Calu3 (cell line): ENCODE measurements around the gene PPHLN1. TPM values are rescaled to one million over a fixed set of nuclear protein-coding genes. Genes with fewer than 3 reads are reported as not detected.
A peak's percentile ranks its signal among the peaks of the same experiment; 100 is the strongest.

Experiments
- BruUV-seq: library from RNA; stranded (reverse); fragments of 400-500 nt; replicated peaks from 2 replicates; lab custom pipeline; 2021; lab: Mats Ljungman, UMichigan
- CTCF ChIA-PET: fragments of 300-600 bp; sonication (Branson Sonifier 250); formaldehyde crosslinking; loops from one replicate; lab custom pipeline; 2022; ENCODE audit warnings: antibody characterized with exemption; lab: Charles Lee
- DNase-seq: peaks from one replicate; pipeline ENCODE4 v3.0.0; 2022
- H3K27ac Mint-ChIP-seq: one replicate; pipeline ENCODE4 v1.8.0; 2022; ENCODE audit warnings: mixed read lengths; ENCODE audit not compliant: unreplicated experiment
- H3K27me3 Mint-ChIP-seq: one replicate; pipeline ENCODE4 v1.8.0; 2022; ENCODE audit warnings: mixed read lengths; ENCODE audit not compliant: unreplicated experiment
- H3K36me3 Mint-ChIP-seq: one replicate; pipeline ENCODE4 v1.8.0; 2022; ENCODE audit warnings: mild to moderate bottlenecking, moderate library complexity, mixed read lengths; ENCODE audit not compliant: insufficient read depth, unreplicated experiment
- H3K4me1 Mint-ChIP-seq: one replicate; pipeline ENCODE4 v1.8.0; 2022; ENCODE audit warnings: mild to moderate bottlenecking, low read depth, mixed read lengths; ENCODE audit not compliant: unreplicated experiment
- H3K4me3 Mint-ChIP-seq: one replicate; pipeline ENCODE4 v1.8.0; 2022; ENCODE audit warnings: mild to moderate bottlenecking, low read depth, moderate library complexity, mixed read lengths; ENCODE audit not compliant: unreplicated experiment
- H3K9me3 Mint-ChIP-seq: one replicate; pipeline ENCODE4 v1.8.0; 2022; ENCODE audit warnings: low read depth, mixed read lengths; ENCODE audit not compliant: unreplicated experiment
- intact Hi-C: fragments of 100-400 bp; cut with micrococcal nuclease; formaldehyde crosslinking; loops from one replicate; pipeline ENCODE4 v1.10.0; 2022; ENCODE audit not compliant: unreplicated experiment
- total RNA-seq: library from RNA; stranded (reverse); gene quantifications from 2 replicates; pipeline ENCODE4 v1.2.3, GENCODE V29; 2022
- TF ChIP-seq, protein P1 (sequence below): fragments of 200-600 bp; IDR thresholded peaks from one replicate; pipeline ENCODE4 v1.8.0; 2022; ENCODE audit warnings: antibody characterized with exemption; ENCODE audit not compliant: unreplicated experiment

PPHLN1 gene
- total RNA-seq, 1 experiment from 2014 or later: 41.5 TPM

DNA sequence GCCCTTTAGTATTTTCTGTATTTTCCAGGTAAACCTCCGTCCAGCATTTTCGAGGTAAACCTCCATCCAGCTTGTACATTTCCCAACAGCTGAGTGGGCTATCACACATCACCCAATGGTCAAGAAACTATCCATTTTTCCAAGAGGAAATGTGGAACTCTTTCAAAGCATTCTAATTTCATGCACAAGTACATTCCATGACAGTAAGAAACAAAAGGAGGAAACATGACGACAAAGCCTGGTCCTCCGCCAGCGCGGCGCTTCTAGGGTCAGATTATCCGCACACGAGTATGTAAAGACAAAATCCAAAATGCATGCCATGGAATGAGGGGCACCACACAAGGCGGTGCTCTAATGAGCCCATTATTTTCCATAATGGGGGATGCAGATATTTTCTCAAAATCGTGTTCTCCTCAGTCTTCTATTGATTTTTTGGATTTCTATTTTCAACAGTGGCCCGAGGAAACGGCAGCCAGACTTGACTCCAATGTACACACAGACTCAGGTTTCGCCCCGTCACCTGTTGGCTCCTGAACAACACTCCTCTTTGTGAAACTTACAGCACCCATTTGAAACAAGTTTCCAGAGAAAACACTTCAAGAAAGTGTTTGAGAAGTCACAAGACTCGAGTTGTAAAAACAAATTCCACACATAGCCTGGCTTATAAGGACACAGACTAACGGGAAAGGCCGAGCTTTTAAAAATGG is 156.2 kb downstream of the PPHLN1 start:
- intact Hi-C loops: loop anchor here (2.0 to 5.0 kb wide), 4 partner anchors 87 to 857 kb away; no protein-coding TSS in a partner anchor
- Mint-ChIP-seq H3K27me3 (no peaks in the 10 kb centered on the region), H3K4me3 (peak overlapping the region; percentile 96), H3K4me1 (peaks cover 9% of the 10 kb centered on the region), H3K36me3 (peaks cover 23% of the 10 kb centered on the region), H3K27ac (peak overlapping the region; percentile 66), H3K9me3 (no peaks in the 10 kb centered on the region)
- DNase-seq: peak; percentile 36
- BruUV-seq: TSS peak; percentile 45
- CTCF ChIA-PET: interaction anchor here (1.7 to 2.2 kb wide), 3 partner anchors 87 to 856 kb away, joined by 8 to 20 read pairs (median 9); no protein-coding TSS in a partner anchor
- TF ChIP-seq, protein P1, sequence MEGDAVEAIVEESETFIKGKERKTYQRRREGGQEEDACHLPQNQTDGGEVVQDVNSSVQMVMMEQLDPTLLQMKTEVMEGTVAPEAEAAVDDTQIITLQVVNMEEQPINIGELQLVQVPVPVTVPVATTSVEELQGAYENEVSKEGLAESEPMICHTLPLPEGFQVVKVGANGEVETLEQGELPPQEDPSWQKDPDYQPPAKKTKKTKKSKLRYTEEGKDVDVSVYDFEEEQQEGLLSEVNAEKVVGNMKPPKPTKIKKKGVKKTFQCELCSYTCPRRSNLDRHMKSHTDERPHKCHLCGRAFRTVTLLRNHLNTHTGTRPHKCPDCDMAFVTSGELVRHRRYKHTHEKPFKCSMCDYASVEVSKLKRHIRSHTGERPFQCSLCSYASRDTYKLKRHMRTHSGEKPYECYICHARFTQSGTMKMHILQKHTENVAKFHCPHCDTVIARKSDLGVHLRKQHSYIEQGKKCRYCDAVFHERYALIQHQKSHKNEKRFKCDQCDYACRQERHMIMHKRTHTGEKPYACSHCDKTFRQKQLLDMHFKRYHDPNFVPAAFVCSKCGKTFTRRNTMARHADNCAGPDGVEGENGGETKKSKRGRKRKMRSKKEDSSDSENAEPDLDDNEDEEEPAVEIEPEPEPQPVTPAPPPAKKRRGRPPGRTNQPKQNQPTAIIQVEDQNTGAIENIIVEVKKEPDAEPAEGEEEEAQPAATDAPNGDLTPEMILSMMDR: no peak

DNA sequence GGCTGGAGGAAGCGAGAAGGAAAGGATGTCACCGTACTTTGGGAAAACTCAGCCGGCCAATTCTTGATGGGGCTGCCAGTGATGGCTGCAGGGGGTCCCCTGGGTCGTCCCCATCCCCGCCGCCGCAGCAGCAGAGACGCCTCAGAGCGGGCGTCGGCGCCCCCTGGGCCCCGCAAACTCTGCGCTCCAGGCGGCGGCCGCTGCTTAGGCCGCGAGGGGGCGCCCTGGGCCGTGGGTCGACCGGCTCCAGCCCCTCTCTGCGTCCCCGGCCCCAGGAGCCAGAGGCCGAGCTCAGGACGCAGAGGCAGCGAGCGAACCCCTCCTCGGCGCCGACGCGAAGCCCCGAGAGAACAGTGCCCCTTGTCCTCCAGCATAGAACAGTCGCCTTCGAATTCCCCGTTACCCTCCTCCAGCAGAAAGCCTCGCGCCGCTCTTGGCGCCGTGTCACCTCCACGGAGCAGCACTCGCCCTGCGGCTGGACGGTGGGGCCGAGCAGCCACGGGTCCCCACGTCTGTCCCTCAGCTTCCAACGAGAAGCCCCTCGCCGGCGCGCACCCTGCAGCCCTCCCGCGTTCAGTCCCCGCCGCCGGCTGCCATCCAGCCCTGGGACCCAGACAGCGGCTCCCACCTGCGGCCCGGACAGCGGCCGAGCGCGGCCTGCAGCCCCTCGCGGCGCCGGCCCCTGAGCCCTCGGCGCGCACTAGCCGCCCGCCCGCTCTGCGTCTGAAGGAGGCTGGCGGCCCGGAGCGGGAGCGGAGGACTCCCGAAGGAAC is 157.0 kb downstream of the PPHLN1 start:
- H3K27ac Mint-ChIP-seq: peak overlapping the region; percentile 66
- H3K27me3 Mint-ChIP-seq: no peaks in the 10 kb centered on the region
- peak overlapping the region; percentile 96 for H3K4me3 Mint-ChIP-seq
- no peaks in the 10 kb centered on the region for H3K9me3 Mint-ChIP-seq
- DNase-seq: peak; percentile 86
- no TSS peak for BruUV-seq
- intact Hi-C loops: loop anchor here (2.0 to 5.0 kb wide), 4 partner anchors 86 to 856 kb away; no protein-coding TSS in a partner anchor
- peaks cover 9% of the 10 kb centered on the region for H3K4me1 Mint-ChIP-seq
- TF ChIP-seq, protein P1: peak; percentile 59
- CTCF ChIA-PET: interaction anchor here (0.7 to 2.2 kb wide), 5 partner anchors 87 to 1531 kb away, joined by 3 to 20 read pairs (median 8); no protein-coding TSS in a partner anchor
- H3K36me3 Mint-ChIP-seq: peaks cover 23% of the 10 kb centered on the region

DNA sequence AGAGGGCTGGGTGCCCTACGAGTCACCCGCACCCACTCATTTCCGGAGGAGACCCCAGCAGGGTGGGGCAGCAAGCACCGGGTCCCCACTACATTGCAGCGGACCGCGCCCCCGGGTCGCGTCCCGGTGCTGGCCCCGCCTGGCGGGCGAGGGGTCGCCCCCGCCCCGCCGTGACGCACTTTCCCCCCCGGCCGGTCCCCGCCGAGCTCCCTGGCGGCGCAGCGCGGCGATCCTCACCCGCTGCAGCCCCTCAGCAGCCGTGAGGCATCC is 157.5 kb downstream of the PPHLN1 start:
- H3K27ac Mint-ChIP-seq: peak overlapping the region; percentile 88
- no TSS peak for BruUV-seq
- no peaks in the 10 kb centered on the region for H3K9me3 Mint-ChIP-seq
- TF ChIP-seq, protein P1: no peak
- peak overlapping the region; percentile 96 for H3K4me3 Mint-ChIP-seq
- peaks cover 23% of the 10 kb centered on the region for H3K36me3 Mint-ChIP-seq
- DNase-seq: peak; percentile 39
- intact Hi-C loops: loop anchor here (2.0 to 5.0 kb wide), 4 partner anchors 85 to 855 kb away; no protein-coding TSS in a partner anchor
- CTCF ChIA-PET: interaction anchor here (0.7 to 2.2 kb wide), 5 partner anchors 86 to 1531 kb away, joined by 3 to 20 read pairs (median 8); no protein-coding TSS in a partner anchor
- H3K27me3 Mint-ChIP-seq: no peaks in the 10 kb centered on the region
- H3K4me1 Mint-ChIP-seq: peaks cover 9% of the 10 kb centered on the region

DNA sequence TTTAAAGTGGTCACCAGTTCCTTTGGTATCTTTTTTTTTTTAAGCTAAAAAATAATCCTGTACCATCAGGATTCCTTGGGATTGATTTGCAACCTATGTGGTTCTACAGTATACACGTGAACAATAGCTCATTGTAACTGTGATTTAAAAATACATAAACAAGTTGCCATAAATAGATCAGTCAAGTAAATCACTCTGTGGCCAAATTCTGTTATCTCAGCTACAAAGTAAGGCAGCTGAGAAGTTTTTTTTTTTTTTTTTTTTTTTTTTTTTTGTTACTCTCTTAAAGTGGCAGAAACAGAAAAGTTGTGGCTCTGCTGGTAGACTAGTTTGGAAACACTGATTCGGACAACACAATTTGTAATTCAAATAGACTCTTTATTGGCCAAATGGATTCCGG is 159.0 kb downstream of the PPHLN1 start:
- CTCF ChIA-PET: interaction anchor here (0.5 to 1.4 kb wide), 4 partner anchors 62 to 854 kb away, joined by 3 to 5 read pairs (median 4); no protein-coding TSS in a partner anchor
- BruUV-seq: no TSS peak
- no peaks in the 10 kb centered on the region for H3K9me3 Mint-ChIP-seq
- no peak overlapping the region for H3K27ac Mint-ChIP-seq
- no peak for DNase-seq
- peaks cover 9% of the 10 kb centered on the region for H3K4me1 Mint-ChIP-seq
- H3K36me3 Mint-ChIP-seq: peaks cover 23% of the 10 kb centered on the region
- no peaks in the 10 kb centered on the region for H3K27me3 Mint-ChIP-seq
- intact Hi-C loops: loop anchor here (5.0 kb wide), 2 partner anchors 272 to 797 kb away; no protein-coding TSS in a partner anchor
- no peak overlapping the region for H3K4me3 Mint-ChIP-seq
- TF ChIP-seq, protein P1: no peak
